ENCODE measurements around the gene CLUH. TPM values are rescaled to one million over a fixed set of nuclear protein-coding genes. Genes with fewer than 3 reads are reported as not detected.

CLUH gene, protein sequence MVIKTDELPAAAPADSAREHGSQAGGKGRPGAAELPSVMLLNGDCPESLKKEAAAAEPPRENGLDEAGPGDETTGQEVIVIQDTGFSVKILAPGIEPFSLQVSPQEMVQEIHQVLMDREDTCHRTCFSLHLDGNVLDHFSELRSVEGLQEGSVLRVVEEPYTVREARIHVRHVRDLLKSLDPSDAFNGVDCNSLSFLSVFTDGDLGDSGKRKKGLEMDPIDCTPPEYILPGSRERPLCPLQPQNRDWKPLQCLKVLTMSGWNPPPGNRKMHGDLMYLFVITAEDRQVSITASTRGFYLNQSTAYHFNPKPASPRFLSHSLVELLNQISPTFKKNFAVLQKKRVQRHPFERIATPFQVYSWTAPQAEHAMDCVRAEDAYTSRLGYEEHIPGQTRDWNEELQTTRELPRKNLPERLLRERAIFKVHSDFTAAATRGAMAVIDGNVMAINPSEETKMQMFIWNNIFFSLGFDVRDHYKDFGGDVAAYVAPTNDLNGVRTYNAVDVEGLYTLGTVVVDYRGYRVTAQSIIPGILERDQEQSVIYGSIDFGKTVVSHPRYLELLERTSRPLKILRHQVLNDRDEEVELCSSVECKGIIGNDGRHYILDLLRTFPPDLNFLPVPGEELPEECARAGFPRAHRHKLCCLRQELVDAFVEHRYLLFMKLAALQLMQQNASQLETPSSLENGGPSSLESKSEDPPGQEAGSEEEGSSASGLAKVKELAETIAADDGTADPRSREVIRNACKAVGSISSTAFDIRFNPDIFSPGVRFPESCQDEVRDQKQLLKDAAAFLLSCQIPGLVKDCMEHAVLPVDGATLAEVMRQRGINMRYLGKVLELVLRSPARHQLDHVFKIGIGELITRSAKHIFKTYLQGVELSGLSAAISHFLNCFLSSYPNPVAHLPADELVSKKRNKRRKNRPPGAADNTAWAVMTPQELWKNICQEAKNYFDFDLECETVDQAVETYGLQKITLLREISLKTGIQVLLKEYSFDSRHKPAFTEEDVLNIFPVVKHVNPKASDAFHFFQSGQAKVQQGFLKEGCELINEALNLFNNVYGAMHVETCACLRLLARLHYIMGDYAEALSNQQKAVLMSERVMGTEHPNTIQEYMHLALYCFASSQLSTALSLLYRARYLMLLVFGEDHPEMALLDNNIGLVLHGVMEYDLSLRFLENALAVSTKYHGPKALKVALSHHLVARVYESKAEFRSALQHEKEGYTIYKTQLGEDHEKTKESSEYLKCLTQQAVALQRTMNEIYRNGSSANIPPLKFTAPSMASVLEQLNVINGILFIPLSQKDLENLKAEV (N-terminal part only)
- 27.8 TPM for total RNA-seq

DNA sequence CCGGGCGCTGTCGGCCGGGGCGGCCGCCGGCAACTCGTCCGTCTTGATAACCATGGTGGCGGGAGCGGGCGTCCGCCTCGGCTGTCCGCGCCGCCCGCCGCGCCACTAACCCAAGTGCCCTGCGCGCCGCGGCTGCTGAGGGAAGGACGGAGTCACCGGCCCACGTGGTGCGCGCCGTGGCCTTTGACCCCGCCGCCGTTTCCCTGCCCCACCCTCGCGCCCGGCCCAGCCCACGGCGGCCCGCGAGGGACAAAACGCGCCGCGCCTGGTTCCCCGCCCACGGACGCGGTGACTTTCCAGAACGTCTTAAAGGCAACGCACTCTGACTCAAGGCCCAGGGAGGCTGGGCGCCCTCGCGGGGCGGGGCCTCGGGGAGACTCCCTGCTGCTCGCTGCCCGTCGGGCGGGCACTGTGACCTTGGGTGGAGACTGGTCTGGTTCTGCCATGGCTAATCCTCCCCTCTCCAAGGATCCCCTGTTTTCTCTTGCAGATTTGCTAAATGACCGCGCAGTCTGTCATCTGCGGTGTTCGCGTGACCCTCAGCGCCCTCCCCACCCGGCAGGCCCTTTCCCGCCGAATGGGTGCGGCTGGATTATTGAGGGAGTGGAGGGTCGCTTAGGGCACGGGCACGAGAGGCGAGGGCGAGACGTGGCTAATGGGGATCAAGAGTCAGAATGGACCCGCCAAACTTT lies at the start of gene CLUH:
Gene CLUH, minus strand, starts transcription at position 157 of the 692 bp plus-strand sequence. Its CDS starts 103 bp downstream, at position 54.
- Histone ChIP-seq H3K4me3 (ENCODE audit: low read length) (peak within 1 kb of the TSS; percentile 61), H3K27me3 (ENCODE audit: insufficient read depth, low read length) (no peaks in the 10 kb centered on the region), H3K4me1 (ENCODE audit: insufficient read depth, low read length) (peaks cover 35% of the 10 kb centered on the region), H3K9me3 (ENCODE audit: low read depth, low read length) (no peaks in the 10 kb centered on the region)

DNA sequence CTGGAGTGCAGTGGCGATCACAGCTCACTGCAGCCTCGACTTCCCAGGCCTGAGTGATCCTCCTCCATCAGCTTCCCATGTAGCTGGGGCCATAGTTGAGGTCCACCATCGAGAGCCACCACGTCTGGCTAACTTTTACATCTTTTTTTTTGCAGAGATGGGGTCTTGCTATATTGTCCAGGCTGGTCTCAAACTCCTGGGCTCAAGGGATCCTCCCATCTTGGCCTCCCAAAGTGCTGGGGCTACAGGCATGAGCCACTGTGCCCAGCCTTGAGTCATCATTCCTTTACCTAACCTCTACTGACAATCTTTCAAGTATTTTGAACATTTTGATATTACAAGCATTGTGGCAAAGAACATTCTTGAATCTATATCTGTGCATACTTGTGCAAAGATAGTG lies 47.3 kb upstream of the CLUH start:
- peaks cover 16% of the 10 kb centered on the region for H3K27me3 ChIP-seq (ENCODE audit: insufficient read depth, low read length)
- H3K4me3 ChIP-seq (ENCODE audit: low read length): no peak overlapping the region
- no peaks in the 10 kb centered on the region for H3K9me3 ChIP-seq (ENCODE audit: low read depth, low read length)
- peaks cover 4% of the 10 kb centered on the region for H3K4me1 ChIP-seq (ENCODE audit: insufficient read depth, low read length)

DNA sequence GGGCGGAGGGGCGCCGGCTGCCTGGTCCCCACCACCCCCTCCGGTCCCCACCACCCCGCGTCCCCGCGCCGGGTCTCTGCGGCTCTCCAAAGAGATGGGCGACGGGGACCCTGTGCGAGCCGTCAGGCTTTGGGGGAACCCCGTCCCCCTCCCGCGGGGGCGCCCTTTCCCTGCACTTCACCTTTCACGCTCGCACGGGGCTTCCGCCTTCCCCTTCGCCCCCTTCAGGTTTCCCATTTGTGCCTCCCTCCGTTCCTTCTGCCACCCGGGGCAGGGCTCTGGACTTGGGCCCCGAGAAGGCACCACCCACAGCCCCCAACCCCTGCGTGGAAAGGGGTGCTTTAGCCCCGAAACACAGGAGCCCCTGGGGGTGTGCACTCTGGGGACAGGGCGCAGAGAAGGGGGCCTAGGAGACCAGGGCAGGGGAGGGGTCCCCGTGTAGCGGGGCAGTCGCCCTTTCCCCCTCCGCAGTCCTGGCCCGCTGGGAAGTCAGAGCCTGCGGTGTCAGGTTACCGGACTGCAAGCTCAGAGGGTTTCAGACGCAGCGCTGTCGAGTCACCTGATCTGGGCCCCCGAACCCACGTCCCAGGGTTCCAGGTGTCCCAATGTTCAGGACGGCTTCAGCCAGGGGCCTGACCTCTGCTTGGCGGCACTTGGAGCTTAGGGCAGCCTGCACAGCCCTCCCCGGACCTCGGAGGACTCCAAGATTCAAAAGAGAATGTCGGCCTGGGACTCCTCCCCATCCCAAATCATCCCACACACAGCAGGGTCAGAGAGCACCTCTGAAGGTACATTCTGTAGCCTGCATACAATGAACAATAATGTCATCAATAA lies 44.5 kb upstream of the CLUH start:
- peaks cover 4% of the 10 kb centered on the region for H3K4me1 ChIP-seq (ENCODE audit: insufficient read depth, low read length)
- peaks cover 21% of the 10 kb centered on the region for H3K27me3 ChIP-seq (ENCODE audit: insufficient read depth, low read length)
- H3K9me3 ChIP-seq (ENCODE audit: low read depth, low read length): no peaks in the 10 kb centered on the region
- no peak overlapping the region for H3K4me3 ChIP-seq (ENCODE audit: low read length)

DNA sequence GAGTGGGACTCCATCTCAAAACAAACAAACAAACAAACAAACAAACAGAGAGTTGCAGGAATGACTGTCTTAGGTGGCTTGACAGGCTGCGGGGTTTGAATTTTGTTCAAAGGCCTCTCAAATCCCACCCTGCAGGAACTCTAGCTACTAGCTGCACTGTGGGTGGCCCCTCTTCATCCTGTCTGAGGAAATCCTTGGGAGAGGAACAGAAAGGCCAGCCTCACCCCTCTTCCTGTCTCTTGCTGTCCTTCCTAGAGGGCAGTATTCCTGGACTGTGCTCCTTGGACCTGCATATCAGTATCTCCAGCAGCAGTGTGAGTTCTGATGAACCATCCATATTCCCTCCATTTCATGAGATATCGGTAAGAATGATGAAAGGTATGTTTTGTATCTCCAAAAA lies 39.9 kb upstream of the CLUH start:
- peaks cover 4% of the 10 kb centered on the region for H3K4me1 ChIP-seq (ENCODE audit: insufficient read depth, low read length)
- peaks cover 31% of the 10 kb centered on the region for H3K27me3 ChIP-seq (ENCODE audit: insufficient read depth, low read length)
- no peaks in the 10 kb centered on the region for H3K9me3 ChIP-seq (ENCODE audit: low read depth, low read length)
- H3K4me3 ChIP-seq (ENCODE audit: low read length): no peak overlapping the region

DNA sequence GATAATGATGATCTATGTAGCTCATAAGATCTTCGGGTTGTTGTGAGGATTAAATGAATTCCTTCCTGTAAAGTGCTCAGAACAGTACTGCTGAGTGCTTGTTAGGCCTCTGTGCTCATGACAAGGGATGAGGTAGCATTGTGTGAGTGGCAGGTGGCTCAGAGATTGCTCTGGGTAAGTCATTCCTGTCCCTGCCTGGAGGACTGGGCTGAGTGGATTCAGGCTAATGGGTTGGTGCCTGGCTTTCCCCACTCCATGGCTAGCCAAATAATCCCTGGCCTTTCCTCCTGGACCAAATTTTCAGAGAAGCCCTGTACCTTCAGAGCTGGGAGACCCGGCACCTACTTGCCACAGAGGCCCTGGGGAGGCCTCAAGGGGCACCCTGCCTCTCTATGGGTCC lies 39.2 kb upstream of the CLUH start:
- H3K27me3 ChIP-seq (ENCODE audit: insufficient read depth, low read length): peaks cover 25% of the 10 kb centered on the region
- H3K9me3 ChIP-seq (ENCODE audit: low read depth, low read length): no peaks in the 10 kb centered on the region
- no peaks in the 10 kb centered on the region for H3K4me1 ChIP-seq (ENCODE audit: insufficient read depth, low read length)
- H3K4me3 ChIP-seq (ENCODE audit: low read length): no peak overlapping the region

DNA sequence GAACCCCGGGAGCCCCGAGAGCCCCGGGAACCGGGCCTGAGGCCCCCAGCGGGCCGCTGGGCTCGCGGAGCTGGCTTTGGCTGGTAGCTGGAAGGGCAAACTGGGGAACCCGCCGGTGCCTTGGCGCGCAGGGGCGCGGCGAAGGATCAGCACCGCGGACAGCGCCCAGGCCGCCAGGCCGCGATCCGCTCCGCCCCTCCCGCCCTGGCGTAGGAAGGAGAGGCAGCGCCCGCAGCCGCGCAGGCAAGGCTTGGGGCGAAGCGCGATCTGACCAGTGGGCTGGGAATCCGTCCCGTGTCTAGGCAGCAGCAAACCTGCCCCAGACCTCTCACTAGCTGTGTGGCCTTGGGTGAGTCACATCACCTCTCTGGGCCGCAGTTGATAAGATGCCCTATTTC lies 38.2 kb upstream of the CLUH start:
- Histone ChIP-seq H3K27me3 (ENCODE audit: insufficient read depth, low read length) (peaks cover 26% of the 10 kb centered on the region), H3K4me1 (ENCODE audit: insufficient read depth, low read length) (no peaks in the 10 kb centered on the region), H3K4me3 (ENCODE audit: low read length) (no peak overlapping the region), H3K9me3 (ENCODE audit: low read depth, low read length) (no peaks in the 10 kb centered on the region)

DNA sequence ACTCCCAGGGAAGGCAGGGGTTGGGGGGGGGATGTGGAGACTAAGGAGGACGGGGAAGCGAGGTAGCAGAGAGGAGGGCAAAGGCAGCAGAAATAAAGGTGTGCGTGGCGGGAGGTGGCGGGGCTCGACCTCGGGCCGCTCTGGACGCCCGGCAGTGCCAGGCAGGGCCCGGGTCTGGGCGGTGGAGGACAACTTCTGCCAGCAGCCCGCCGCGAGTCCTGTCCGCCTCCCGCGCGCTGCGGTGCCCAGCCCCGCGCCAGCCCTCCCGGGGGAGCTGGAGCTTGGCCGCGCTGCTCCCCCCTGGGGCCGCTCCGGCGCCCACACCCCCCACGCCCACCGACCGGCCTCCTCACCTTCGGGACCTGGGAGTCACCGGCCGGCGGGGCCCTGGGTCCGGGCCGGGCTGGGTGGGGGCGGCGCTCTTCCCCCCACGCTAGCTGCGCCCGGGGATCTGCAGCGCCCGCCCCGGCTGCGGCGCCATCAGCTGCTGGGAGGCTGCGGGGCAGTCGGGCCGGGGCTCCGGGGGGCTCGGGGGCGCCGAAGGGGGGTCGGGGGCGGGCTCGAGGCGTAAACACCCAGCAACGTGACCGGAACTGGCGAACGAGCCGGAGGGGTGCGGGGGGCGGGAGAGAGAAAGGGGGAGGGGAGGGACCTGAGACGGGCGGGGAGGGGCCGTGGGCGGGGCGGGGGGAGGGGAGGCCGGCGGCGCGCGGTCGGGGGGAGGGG lies 37.7 kb upstream of the CLUH start, which contains the start of gene CCDC92B:
Gene CCDC92B, minus strand, starts transcription at position 595 of the 726 bp plus-strand sequence. CDS start 14,507 bp downstream, outside the sequence.
- H3K27me3 ChIP-seq (ENCODE audit: insufficient read depth, low read length): peaks cover 31% of the 10 kb centered on the region
- no peaks in the 10 kb centered on the region for H3K4me1 ChIP-seq (ENCODE audit: insufficient read depth, low read length)
- H3K9me3 ChIP-seq (ENCODE audit: low read depth, low read length): no peaks in the 10 kb centered on the region
- no peak within 1 kb of the TSS for H3K4me3 ChIP-seq (ENCODE audit: low read length)

DNA sequence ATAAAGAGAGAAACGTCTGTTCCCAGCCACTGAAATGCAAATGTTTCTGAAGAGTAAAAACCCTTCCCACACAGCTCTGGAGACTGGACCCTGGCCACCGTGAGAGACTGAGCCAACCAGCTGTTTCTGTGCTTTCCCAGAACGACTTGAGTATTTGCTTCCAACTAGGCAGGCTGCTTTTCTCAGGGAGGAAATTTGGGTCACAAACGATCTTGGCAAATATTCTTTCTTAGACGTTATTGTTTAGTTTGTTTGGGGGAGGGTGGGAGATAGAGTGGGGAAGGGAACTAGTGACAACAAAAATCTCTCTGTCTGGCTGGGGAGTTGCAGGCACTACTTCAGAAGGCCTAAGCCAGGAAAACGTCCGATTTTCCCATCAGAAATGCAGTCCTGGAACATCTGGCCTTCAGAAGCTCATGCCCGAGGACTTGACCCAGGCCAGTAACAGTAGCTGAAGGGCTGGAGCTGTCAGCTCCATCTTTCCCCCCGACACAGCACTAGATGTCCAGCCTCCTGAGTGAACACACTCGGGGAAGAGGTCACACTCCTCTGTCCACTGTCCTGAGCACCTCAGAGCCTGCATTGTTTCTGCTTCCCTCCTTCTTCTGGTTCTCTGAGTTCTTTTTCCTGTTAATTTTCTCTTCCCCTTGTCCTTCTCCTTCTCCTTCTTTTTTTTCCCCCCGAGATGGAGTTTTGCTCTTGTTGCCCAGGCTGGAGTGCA lies 33.9 kb upstream of the CLUH start:
- no peaks in the 10 kb centered on the region for H3K9me3 ChIP-seq (ENCODE audit: low read depth, low read length)
- H3K4me1 ChIP-seq (ENCODE audit: insufficient read depth, low read length): no peaks in the 10 kb centered on the region
- H3K27me3 ChIP-seq (ENCODE audit: insufficient read depth, low read length): peaks cover 24% of the 10 kb centered on the region
- no peak overlapping the region for H3K4me3 ChIP-seq (ENCODE audit: low read length)

DNA sequence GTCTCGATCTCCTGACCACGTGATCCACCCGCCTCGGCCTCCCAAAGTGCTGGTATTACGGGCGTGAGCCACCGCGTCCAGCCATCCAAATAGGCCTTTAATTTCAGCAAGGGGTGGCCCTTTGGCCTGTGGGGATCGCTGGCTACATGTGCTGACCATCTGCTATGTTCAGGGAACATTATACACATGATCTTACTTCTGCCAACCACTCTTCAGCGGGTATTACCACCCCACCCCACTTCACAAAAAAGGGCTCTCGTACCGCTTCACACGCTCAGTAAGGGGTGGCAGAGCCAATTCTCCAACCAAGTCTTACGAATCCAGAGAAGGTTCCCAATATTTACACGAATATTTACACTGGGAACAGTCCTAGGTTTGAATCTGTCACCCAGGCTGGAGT lies 26.1 kb upstream of the CLUH start:
- no peak overlapping the region for H3K4me3 ChIP-seq (ENCODE audit: low read length)
- H3K9me3 ChIP-seq (ENCODE audit: low read depth, low read length): no peaks in the 10 kb centered on the region
- no peaks in the 10 kb centered on the region for H3K27me3 ChIP-seq (ENCODE audit: insufficient read depth, low read length)

DNA sequence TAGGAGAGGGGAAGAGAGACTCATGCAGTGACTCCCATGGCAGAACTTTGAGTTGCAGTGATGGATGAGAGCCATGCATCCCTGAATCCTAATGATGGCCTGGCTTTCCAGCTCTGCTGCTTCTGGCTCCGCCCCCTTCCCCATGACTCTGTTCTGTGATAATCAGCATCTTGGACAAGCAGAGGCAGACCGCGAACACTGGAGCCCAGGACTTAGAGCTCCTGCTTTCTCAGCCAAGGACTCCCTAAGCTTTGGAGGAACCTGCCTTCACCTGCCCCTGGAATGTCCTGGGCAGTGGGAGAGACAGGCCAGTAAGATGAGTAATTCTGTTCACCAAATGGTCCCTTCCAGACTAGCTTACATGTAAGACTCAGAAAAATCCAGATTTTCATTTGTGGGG lies 25.4 kb upstream of the CLUH start:
- Histone ChIP-seq H3K4me1 (ENCODE audit: insufficient read depth, low read length) (no peaks in the 10 kb centered on the region), H3K27me3 (ENCODE audit: insufficient read depth, low read length) (no peaks in the 10 kb centered on the region), H3K4me3 (ENCODE audit: low read length) (no peak overlapping the region), H3K9me3 (ENCODE audit: low read depth, low read length) (no peaks in the 10 kb centered on the region)

More for the DNA sequence above, 26.1 kb upstream of the CLUH start:
- H3K4me1 ChIP-seq (ENCODE audit: insufficient read depth, low read length): no peaks in the 10 kb centered on the region

DNA sequence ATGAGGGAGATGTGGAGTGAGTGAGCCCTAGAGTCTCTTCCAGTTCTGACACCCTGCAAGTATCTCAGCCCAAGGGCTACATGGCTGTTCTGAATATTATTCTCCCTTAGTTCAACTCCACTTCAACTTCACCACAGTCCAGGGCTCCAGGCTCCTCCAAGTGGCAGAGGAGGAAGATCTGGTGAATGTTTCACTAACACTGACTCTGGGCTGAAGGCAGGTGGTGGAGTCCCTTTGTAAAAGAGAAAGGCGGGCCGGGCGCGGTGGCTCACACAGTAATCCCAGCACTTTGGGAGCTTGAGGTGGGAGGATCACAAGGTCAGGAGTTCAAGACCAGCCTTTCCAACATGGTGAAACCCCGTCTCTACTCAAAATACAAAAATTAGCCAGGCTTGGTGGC lies 24.3 kb upstream of the CLUH start:
- Histone ChIP-seq H3K27me3 (ENCODE audit: insufficient read depth, low read length) (no peaks in the 10 kb centered on the region), H3K4me1 (ENCODE audit: insufficient read depth, low read length) (no peaks in the 10 kb centered on the region), H3K4me3 (ENCODE audit: low read length) (no peak overlapping the region), H3K9me3 (ENCODE audit: low read depth, low read length) (no peaks in the 10 kb centered on the region)

DNA sequence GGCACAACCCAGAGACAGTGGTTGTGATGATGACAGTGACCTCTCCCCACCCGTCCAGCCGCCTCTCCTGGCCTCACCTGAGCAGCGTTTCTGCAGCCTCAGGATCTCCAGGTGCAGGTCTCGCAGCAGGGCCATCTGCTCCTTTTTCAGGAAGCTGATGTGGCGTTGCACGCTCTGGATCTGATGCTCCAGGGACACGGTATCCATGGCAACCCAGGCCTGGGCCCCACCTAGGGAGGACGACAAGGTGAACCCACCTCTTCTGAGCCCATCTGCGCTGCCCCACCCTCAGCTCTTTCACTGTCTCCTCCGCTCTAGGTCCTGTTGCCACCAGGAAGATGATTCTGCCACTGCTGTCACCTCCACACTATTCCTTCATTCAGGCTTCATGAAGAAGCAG lies 23.4 kb upstream of the CLUH start:
- no peaks in the 10 kb centered on the region for H3K9me3 ChIP-seq (ENCODE audit: low read depth, low read length)
- H3K4me3 ChIP-seq (ENCODE audit: low read length): no peak overlapping the region
- H3K27me3 ChIP-seq (ENCODE audit: insufficient read depth, low read length): no peaks in the 10 kb centered on the region
- H3K4me1 ChIP-seq (ENCODE audit: insufficient read depth, low read length): no peaks in the 10 kb centered on the region

DNA sequence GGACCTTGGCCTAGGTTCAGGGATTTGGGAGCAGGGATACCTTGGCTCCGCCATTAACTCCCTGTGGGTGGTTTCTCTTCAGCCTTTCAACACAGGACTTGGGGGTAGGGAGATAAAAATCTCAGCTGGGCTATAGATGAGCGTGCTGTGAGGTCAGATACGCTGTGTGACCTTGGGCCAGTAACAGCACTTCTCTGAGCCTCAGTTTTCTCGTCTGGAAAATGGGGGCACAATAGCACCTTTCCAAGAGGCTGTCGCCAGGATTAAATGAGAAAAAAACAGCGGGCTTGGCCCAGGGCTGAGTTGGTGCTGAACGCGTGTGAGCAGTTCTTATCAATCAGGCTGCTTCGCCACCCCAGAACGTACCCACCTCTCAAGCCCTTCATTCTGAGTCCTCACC lies 20.2 kb upstream of the CLUH start:
- Histone ChIP-seq H3K27me3 (ENCODE audit: insufficient read depth, low read length) (no peaks in the 10 kb centered on the region), H3K4me3 (ENCODE audit: low read length) (no peak overlapping the region), H3K9me3 (ENCODE audit: low read depth, low read length) (no peaks in the 10 kb centered on the region)

More for the DNA sequence above, 20.2 kb upstream of the CLUH start:
- no peaks in the 10 kb centered on the region for H3K4me1 ChIP-seq (ENCODE audit: insufficient read depth, low read length)
